Brain pericyte (primary cell): Measurements from ENCODE around the gene ATP1B2.
"Not testable (repeated sequence)": the region's sequence is repeated elsewhere in the genome, so short reads cannot be mapped to it uniquely, and the experiment has no call there.

Source experiments
- DNase-seq: peaks from one replicate; pipeline ENCODE4 v3.0.0-alpha.2; 2012; ENCODE audit warnings: low read depth, low spot score

The ATP1B2 gene

GRCh38 chr17:7634384-7634783 is 16.3 kb upstream of the ATP1B2 start:
- DNase-seq: no peak

DNA sequence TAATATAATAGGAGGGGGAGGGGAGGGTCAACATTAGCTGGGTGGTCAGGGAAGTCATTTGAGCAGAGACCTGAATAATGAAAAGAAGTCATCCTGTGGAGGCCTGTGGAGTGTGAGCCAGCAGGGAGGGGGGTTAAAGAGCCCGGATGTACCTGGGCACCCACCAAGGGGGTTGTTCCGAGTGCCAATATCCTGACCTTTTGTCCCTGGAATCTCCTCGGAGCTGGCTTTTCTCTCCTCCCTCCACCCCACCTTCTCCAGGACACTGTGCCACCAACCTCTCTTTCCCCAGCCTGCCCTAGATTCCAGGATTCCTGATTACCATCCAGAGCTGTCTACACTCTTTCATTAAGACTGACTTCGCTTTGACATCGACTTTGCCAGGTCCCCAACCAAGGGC is 14.6 kb upstream of the ATP1B2 start:
- no peak for DNase-seq

- no peak for DNase-seq
Measured at GRCh38 chr17:7640783-7641182, 9.9 kb upstream of the ATP1B2 start.

DNA sequence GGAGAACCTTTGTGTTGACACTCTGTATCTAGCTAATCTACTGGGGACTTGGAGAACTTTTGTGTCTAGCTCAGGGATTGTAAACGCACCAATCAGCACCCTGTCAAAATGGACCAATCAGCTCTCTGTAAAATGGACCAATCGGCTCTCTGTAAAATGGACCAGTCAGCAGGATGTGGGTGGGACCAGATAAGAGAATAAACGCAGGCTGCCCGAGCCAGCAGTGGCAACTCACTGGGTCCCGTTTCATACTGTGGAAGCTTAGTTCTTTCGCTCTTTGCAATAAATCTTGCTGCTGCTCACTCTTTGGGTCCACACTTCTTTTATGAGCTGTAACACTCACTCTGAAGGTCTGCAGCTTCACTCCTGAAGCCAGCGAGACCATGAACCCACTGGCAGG is 9.1 kb upstream of the ATP1B2 start:
- not testable (repeated sequence) for DNase-seq

DNA sequence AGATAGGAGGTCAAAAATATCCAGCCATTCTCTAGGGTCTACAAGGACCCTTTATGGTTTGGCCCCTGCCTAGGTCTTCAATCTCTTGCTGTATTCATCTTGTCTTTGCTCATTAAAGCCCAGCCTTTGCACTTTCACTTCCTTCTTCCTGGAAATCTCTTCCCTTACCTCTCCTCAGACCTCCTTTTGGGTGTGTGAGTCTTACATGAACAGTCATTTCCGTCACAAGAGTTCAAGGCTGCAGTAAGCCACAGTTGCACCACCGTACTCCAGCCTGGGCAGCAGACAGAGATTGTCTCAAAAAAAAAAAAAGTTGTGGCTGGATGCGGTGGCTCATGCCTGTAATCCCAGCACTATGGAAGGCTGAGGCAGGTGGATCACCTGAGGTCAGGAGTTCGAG is 6.0 kb upstream of the ATP1B2 start:
- DNase-seq: no peak

DNA sequence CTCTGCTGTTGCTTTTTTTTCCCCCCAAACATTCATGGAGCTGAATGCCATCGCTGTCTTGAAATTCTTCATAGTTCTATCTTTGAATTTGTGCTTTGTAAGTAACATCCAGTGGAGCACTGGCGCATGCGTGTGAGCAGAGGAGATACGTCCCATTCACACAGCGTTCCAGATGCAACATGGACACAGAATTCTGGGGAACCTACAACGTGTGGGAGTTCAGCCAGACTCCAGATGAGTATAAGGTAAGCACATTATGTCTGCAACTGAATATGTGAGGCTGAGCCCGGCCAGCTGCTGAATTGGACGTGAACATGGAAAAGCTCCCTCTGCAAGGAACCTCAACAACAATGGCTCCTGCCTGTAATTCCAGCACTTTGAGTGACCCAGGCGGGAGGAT is 4.3 kb upstream of the ATP1B2 start:
- DNase-seq: no peak

- no peak for DNase-seq
Measured at GRCh38 chr17:7647018-7647417, 3.7 kb upstream of the ATP1B2 start.

GRCh38 chr17:7651097-7651664 is 455 bp downstream of the ATP1B2 start:
- no peak for DNase-seq

GRCh38 chr17:7651665-7652387 is 1.1 kb downstream of the ATP1B2 start:
- DNase-seq: no peak

DNA sequence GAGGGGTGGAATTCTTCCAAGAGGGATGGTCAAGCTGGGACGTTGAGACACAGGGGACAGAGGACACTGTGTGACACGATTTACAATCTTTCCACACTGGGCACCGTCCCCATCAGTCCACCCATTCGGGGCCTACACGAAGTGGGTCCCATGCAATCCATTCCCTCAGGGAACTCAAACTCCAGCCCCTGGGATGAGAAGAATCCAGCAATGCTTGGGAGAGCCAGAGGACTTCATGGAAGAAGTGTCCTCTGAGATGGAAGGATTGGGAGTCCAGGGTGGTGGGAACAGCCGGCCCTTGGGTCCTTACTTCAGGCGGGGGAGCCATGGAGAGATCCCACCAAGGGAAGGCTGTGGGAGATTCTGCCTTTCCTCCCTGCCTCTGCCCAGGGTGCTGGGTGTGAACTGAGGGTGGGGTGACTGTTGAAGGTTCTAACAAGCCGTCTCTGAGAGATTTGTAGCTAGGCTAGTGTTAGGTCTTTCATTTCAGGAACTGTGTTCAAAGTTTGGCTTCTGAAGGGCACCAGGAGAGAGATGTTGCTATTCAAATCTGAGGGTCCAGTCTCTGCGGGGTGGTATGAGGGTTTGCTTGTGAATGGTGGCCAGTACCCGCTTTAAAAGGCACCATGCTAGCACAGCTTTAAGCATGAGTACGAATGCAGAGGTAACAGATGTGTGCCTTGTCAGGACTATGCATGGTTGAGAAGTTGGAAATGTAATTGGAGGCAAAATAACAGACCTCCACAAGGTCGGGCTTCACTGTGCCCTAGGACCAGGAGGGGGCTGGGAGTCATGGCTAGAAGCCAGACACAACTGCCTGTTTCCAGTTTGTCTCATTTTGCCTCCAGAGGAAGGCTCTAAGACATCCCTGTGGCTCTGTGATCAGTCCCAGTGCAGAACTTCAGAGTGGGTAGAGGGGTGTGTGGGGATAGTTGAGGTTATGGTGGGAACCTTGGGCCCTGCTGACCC is 1.9 kb downstream of the ATP1B2 start:
- DNase-seq: no peak

GRCh38 chr17:7654832-7655540 is 4.3 kb downstream of the ATP1B2 start:
- no peak for DNase-seq

- no peak for DNase-seq
Measured at GRCh38 chr17:7655541-7655840, 4.8 kb downstream of the ATP1B2 start.

DNA sequence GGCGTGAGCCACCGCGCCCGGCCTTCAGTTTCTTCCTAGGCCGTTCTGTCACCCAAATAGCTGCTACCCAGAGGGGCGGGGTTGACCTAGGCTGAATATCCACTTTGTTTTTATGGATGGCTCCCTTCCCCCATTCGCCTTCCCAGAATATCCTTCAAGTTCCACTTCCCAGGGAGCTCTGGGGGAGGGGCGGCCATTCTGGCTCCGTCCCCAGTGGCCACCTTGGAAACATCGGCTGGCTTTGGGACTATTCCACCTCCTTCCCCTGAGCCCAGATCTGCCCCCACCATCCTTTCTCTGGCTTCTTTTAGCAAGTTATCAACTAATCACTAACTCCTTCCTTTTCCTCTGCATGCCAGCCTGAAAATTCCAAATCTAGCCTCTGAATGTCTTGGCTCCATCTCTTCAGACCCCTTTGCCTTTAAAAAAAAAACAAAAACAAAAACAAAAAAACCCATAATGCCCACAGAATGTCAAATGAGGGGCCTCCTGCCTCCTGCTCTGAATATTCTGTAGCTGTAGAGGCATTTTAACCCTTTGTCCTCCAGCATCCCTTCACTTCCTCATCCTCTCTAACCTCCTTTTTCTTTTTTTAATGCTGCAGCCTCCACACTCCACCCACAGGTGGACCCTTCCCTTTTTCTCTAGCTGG is 6.4 kb downstream of the ATP1B2 start:
- DNase-seq: no peak

GRCh38 chr17:7667656-7668406 is 17.1 kb downstream of the ATP1B2 start:
- no peak for DNase-seq

DNA sequence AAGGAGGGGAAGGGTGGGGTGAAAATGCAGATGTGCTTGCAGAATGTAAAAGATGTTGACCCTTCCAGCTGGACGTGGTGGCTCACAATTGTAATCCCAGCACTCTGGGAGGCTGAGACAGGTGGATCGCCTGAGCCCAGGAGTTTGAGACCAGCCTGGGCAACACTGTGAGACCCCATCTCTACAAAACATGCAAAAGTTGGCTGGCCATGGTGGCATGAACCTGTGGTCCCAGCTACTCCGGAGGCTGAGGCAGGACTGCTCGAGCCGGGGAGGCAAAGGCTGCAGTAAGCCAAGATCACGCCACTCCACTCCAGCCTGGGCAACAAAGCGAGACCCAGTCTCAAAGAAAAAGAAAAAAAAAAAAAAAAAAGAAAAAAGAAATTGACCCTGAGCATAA is 17.8 kb downstream of the ATP1B2 start:
- no peak for DNase-seq

DNA sequence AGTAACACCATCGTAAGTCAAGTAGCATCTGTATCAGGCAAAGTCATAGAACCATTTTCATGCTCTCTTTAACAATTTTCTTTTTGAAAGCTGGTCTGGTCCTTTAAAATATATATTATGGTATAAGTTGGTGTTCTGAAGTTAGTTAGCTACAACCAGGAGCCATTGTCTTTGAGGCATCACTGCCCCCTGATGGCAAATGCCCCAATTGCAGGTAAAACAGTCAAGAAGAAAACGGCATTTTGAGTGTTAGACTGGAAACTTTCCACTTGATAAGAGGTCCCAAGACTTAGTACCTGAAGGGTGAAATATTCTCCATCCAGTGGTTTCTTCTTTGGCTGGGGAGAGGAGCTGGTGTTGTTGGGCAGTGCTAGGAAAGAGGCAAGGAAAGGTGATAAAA is 22.5 kb downstream of the ATP1B2 start:
- no peak for DNase-seq

DNA sequence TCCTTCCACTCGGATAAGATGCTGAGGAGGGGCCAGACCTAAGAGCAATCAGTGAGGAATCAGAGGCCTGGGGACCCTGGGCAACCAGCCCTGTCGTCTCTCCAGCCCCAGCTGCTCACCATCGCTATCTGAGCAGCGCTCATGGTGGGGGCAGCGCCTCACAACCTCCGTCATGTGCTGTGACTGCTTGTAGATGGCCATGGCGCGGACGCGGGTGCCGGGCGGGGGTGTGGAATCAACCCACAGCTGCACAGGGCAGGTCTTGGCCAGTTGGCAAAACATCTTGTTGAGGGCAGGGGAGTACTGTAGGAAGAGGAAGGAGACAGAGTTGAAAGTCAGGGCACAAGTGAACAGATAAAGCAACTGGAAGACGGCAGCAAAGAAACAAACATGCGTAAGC is 24.2 kb downstream of the ATP1B2 start:
- DNase-seq: no peak

- no peak for DNase-seq
Measured at GRCh38 chr17:7676533-7676932, 25.8 kb downstream of the ATP1B2 start.

DNA sequence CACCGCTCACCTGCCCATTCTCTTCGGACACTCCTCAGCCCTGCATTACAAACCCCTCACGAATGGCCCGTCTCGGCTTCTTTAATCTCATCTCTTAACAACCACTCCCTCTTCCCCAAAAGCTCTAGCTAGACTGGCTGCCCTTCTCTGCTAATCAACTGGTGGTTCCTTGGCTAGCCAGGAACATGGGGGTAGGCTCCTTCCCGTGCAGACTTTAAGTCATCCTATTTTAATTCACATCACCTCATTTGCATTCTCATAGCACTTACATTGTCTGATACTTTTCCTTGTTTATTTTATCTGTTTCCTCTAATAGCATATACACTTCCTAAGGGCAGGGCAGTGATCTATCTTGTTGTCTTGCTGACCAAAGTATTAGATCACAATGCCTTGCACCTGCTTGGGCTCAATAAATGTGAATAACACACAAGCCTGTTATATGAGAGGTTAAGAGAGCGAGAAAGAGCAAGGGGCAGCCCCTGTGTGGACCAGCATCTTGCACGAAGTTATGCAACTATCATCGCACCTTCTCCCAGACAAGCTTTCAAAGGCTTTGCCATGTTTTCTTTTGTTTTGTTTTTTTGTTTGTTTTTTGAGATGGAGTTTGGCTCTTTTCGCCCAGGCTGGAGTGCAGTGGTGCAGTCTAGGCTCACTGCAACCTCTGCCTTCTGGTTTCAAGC is 26.8 kb downstream of the ATP1B2 start:
- no peak for DNase-seq

DNA sequence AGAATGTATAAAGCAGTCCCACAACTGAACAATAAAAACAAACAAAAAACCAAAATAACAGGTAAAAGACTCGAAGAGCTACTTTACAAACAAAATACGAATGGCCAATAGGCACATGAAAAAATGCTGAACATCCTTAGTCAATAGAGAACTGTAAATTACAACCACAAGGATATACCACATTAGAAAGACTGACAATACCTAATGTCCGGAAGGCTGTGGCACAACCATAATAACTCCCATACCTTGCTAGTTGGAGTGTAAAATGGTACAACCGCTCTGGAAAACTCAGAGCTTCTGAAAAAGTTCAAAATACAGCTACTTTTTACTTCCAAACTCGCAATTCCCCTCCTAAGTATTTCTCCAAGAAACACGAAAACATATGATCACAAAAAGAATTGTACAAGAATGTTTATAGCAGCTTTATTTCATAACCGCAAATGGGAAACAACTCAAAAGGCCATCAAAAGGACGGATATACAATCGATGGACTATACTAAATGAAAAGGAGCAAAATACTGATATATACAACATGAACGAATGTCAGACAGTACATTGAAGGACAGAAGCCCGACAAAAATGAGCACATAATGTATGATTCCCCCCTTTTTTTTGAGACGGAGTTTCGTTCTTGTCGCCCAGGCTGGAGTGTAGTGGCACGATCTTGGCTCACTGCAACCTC is 34.3 kb downstream of the ATP1B2 start:
- no peak for DNase-seq
